ENCODE measurements around the gene SKP2. TPM values are rescaled to one million over a fixed set of nuclear protein-coding genes. Genes with fewer than 3 reads are reported as not detected.

SKP2 gene
- total and polyA plus RNA-seq, 3 donors from 2014 or later, result 7.1 to 14.2 (median 10.6) TPM

GRCh38 chr5:36177715-36178523, 26.0 kb downstream of the SKP2 start:
- H3K4me3 ChIP-seq, result no peak overlapping the region
- no peaks in the 10 kb centered on the region for H3K4me1 ChIP-seq
- TF ChIP-seq CTCF (IDR thresholded peaks at IDR 0.05) (peak; percentile 32 to 57 (median 47)), POLR2A (IDR thresholded peaks at IDR 0.05) (no peak)
- no peaks in the 10 kb centered on the region for H3K27me3 ChIP-seq
- DNase-seq, result peak; percentile 37
- WGBS, 2 donors, result 59 to 79% methylated on average over 2 of the region's 2 CpGs
- no peaks in the 10 kb centered on the region for H3K9me3 ChIP-seq
- no peaks in the 10 kb centered on the region for H3K36me3 ChIP-seq (ENCODE audit: low read depth, missing control alignments)
- H3K27ac ChIP-seq, result no peak overlapping the region
- intact Hi-C loops (cut with DNase I; ENCODE audit: low total_unique reads), result no loop called here

GRCh38 chr5:36178524-36178890, 26.6 kb downstream of the SKP2 start:
- H3K4me1 ChIP-seq, result no peaks in the 10 kb centered on the region
- no peak overlapping the region for H3K4me3 ChIP-seq
- 95 to 96% methylated on average over 3 of the region's 3 CpGs for WGBS, 2 donors
- TF ChIP-seq POLR2A (IDR thresholded peaks at IDR 0.05) (no peak), CTCF (IDR thresholded peaks at IDR 0.05) (no peak)
- no peaks in the 10 kb centered on the region for H3K27me3 ChIP-seq
- intact Hi-C loops (cut with DNase I; ENCODE audit: low total_unique reads), result no loop called here
- H3K36me3 ChIP-seq (ENCODE audit: low read depth, missing control alignments), result no peaks in the 10 kb centered on the region
- no peak for DNase-seq
- H3K27ac ChIP-seq, result no peak overlapping the region
- no peaks in the 10 kb centered on the region for H3K9me3 ChIP-seq

- H3K27ac ChIP-seq, result no peak overlapping the region
- no peaks in the 10 kb centered on the region for H3K36me3 ChIP-seq (ENCODE audit: low read depth, missing control alignments)
- intact Hi-C loops (cut with DNase I; ENCODE audit: low total_unique reads), result no loop called here
Observed at GRCh38 chr5:36179950-36180349, 28.0 kb downstream of the SKP2 start.

GRCh38 chr5:36180556-36181350, 28.8 kb downstream of the SKP2 start:
- intact Hi-C loops (cut with DNase I; ENCODE audit: low total_unique reads), result no loop called here
- Histone ChIP-seq H3K27me3 (no peaks in the 10 kb centered on the region), H3K9me3 (no peaks in the 10 kb centered on the region), H3K4me3 (no peak overlapping the region), H3K4me1 (no peaks in the 10 kb centered on the region), H3K36me3 (ENCODE audit: low read depth, missing control alignments) (no peaks in the 10 kb centered on the region), H3K27ac (no peak overlapping the region)
- WGBS, 2 donors, result 91% methylated on average over 2 of the region's 2 CpGs
- no peak for DNase-seq
- no peak for TF ChIP-seq CTCF (IDR thresholded peaks at IDR 0.05)
- TF ChIP-seq POLR2A (IDR thresholded peaks at IDR 0.05), result no peak

More at GRCh38 chr5:36179950-36180349, 28.0 kb downstream of the SKP2 start:
- no peak for TF ChIP-seq CTCF (IDR thresholded peaks at IDR 0.05)
- no peak for TF ChIP-seq POLR2A (IDR thresholded peaks at IDR 0.05)
- no peak for DNase-seq
- Histone ChIP-seq H3K27me3 (no peaks in the 10 kb centered on the region), H3K4me1 (no peaks in the 10 kb centered on the region), H3K9me3 (no peaks in the 10 kb centered on the region), H3K4me3 (no peak overlapping the region)
- WGBS, 2 donors, result 89 to 90% methylated on average over 4 of the region's 4 CpGs

Measured in testis (tissue), 3 donors.